HFFc6 (cell line): ENCODE measurements around the gene LINGO3. TPM values are rescaled to one million over a fixed set of nuclear protein-coding genes. Genes with fewer than 3 reads are reported as not detected.

ENCODE experiments used
- DNase-seq: peaks from one replicate; pipeline ENCODE4 v3.0.0-alpha.2; 2018
- H3K27ac Mint-ChIP-seq: 2 replicates; pipeline ENCODE4 v1.8.0; 2020; ENCODE audit warnings: mild to moderate bottlenecking, mixed read lengths
- H3K27me3 Mint-ChIP-seq: 2 replicates; pipeline ENCODE4 v1.8.0; 2021; ENCODE audit warnings: mild to moderate bottlenecking, moderate library complexity, mixed read lengths; ENCODE audit not compliant: insufficient read depth
- H3K36me3 Mint-ChIP-seq: 2 replicates; pipeline ENCODE4 v1.8.0; 2021; ENCODE audit warnings: low read depth, mixed read lengths
- H3K4me1 Mint-ChIP-seq: 2 replicates; pipeline ENCODE4 v1.8.0; 2020; ENCODE audit warnings: low read depth, mixed read lengths
- H3K4me3 Mint-ChIP-seq: 2 replicates; pipeline ENCODE4 v1.8.0; 2020; ENCODE audit warnings: mild to moderate bottlenecking, moderate library complexity, mixed read lengths
- H3K9me3 Mint-ChIP-seq: 2 replicates; pipeline ENCODE4 v1.8.0; 2020; ENCODE audit warnings: mild to moderate bottlenecking, mixed read lengths
- total RNA-seq, 6 experiments: library from RNA; stranded (reverse); fragmentation: NEBNext Ultra II Directional; extraction: Animal tissue kit (Norgen Biotek cat#: 25700); gene quantifications; 2 replicates in 1 of 6; 3 replicates in 5 of 6; pipeline ENCODE4 v1.2.3, GENCODE V29; 2021
- TF ChIP-seq, protein P1 (sequence below): fragments of 200-600 bp; sonication (generic); IDR thresholded peaks from 2 replicates; pipeline ENCODE4 v1.5.0; 2021; ENCODE audit warnings: antibody characterized with exemption, mild to moderate bottlenecking

The LINGO3 gene
- total RNA-seq, 6 experiments from 2014 or later = not detected

DNA sequence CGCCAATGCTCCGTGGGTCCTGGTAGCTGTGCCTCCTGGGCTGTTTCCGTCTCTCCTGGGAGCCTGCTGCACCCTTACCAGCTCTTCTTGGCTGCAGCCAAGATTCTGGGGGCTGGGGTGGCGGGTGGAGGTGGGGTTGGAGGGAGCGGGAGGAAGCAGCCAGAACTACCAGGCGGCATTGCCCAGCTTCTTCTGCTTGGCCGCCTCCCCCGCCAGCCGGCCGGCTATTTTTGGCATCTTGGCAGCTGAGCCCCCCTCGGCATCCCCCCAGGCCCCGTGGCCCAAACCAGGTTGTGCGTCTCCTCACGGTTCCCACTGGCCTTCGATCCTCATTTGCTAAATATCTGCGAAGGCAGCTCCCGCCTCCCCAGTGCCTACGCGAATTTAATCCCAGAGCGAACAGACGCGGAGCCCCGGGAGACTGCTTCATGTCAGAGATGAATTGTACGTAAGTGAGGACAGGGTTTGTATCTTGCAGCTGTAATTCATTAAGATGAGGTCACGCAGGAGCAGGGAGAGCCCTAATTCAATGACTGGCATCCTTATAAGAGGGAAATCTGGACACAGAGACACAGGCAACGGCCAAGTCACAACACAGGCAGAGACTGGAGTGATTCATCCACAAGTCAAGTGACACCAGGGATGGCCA, 13.1 kb downstream of the LINGO3 start:
- peaks cover 24% of the 10 kb centered on the region for H3K27me3 Mint-ChIP-seq
- H3K4me3 Mint-ChIP-seq = peak overlapping the region; percentile 66
- H3K9me3 Mint-ChIP-seq = no peaks in the 10 kb centered on the region

DNA sequence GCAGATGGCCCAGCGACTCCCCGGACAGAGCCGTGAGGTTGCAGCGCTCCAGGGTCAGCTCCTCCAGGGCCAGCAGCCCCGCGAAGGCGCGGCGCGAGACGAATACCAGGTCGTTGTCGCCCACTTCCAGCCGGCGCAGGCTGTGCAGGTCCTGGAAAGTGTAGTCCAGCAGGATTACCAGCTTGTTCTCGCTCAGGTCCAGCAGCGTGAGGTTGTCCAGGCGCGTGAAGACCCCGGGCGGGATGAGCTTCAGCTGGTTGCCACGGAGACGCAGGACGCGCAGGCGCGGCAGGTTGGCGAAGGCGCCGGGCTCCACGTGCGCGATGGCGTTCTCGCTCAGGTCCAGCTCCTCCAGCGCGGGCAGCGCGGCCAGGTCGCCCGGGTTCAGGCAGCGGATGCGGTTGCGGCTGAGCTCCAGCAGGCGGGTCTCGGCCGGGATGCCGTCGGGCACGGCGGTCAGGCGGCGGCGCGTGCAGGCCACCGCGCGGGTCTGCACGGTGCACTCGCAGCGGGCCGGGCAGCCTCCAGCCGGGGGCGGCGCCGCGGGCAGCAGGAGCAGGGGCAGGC, 16.7 kb downstream of the LINGO3 start:
- H3K4me3 Mint-ChIP-seq = no peak overlapping the region
- H3K27me3 Mint-ChIP-seq = peaks cover 37% of the 10 kb centered on the region
- TF ChIP-seq, protein P1, sequence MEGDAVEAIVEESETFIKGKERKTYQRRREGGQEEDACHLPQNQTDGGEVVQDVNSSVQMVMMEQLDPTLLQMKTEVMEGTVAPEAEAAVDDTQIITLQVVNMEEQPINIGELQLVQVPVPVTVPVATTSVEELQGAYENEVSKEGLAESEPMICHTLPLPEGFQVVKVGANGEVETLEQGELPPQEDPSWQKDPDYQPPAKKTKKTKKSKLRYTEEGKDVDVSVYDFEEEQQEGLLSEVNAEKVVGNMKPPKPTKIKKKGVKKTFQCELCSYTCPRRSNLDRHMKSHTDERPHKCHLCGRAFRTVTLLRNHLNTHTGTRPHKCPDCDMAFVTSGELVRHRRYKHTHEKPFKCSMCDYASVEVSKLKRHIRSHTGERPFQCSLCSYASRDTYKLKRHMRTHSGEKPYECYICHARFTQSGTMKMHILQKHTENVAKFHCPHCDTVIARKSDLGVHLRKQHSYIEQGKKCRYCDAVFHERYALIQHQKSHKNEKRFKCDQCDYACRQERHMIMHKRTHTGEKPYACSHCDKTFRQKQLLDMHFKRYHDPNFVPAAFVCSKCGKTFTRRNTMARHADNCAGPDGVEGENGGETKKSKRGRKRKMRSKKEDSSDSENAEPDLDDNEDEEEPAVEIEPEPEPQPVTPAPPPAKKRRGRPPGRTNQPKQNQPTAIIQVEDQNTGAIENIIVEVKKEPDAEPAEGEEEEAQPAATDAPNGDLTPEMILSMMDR = no peak
- no peak for DNase-seq
- peaks cover 15% of the 10 kb centered on the region for H3K4me1 Mint-ChIP-seq
- peaks cover 6% of the 10 kb centered on the region; the same call in 1 of the 2 replicates for H3K36me3 Mint-ChIP-seq
- no peaks in the 10 kb centered on the region for H3K9me3 Mint-ChIP-seq
- no peak overlapping the region for H3K27ac Mint-ChIP-seq

More for the DNA sequence above, 13.1 kb downstream of the LINGO3 start:
- H3K36me3 Mint-ChIP-seq = no peaks in the 10 kb centered on the region
- H3K4me1 Mint-ChIP-seq = peaks cover 15% of the 10 kb centered on the region
- peak; percentile 67 for DNase-seq
- H3K27ac Mint-ChIP-seq = peak overlapping the region; percentile 73
- TF ChIP-seq, protein P1 = no peak

DNA sequence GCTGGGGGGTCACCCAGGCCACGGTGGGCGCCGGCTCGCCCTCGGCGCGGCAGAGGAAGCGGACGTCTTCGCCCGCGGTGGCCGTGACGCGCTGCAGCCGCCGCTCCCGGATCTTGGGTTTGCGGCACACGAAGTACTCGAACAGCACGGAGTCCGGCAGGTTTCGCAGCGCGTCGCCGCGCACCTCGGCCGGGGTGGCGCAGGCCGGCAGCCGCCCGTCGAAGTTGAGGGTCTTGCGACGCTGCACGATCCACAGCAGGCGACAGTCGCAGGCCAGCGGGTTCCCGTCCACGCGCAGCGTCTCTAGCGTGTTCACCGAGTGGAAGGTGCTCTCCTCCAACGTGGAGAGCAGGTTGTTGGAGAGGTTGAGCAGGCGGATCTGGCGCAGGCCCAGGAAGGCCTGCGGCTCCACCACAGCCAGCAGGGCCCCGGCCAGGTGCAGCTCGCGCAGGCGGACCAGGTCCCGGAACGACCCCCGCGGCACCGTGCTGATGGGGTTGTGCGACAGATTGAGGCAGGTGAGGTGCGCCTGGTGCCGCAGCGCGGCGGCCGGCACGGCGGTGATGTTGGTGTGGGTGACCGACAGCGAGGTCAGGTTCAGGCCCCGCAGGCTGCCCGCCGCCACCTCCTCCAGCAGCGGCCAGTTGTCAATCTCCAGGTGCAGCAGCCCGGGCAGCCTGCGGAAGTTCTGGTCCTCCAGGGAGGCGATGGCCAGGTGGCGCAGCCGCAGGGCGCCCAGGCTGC, 17.3 kb downstream of the LINGO3 start:
- Mint-ChIP-seq H3K4me1 (peaks cover 15% of the 10 kb centered on the region), H3K36me3 (peaks cover 6% of the 10 kb centered on the region; the same call in 1 of the 2 replicates), H3K4me3 (no peak overlapping the region), H3K27me3 (peaks cover 35% of the 10 kb centered on the region), H3K9me3 (no peaks in the 10 kb centered on the region), H3K27ac (no peak overlapping the region)
- TF ChIP-seq, protein P1 = no peak
- no peak for DNase-seq

DNA sequence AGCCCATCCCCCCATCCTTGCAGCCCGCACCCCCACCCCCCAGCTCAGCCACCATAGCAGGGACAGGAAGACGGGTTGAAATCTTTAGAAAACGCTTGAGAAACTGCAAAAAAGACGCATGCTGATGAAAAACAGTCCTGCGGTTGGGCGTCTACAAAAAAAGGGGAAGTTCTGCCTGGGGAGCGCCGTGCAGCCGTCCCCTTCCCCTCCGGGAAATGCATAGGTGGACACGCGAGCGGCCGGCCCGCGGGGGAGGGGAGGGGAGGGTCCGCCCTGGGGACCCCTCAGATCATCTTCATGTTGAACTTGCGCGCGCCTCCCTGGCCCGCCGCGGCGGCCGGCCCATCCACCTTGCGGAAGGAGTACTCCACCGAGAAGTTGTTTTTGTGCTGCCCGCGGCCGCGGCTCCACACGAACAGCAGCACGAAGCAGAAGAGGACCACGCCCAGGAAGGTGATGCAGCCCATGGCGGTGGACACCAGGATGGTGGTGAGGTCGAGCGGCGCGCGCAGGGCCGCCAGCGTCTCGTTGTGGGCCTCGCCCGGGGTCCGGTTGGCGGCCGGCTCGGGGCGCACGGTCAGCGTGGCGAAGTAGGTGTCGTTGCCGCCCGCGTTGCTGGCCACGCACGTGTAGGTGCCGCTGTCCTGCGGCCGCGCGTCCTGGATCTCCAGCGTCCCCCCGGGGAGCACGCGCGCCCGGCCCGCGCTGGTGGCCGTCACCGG, 18.1 kb downstream of the LINGO3 start:
- peak overlapping the region; percentile 45; the same call in 1 of the 2 replicates for H3K4me3 Mint-ChIP-seq
- H3K27ac Mint-ChIP-seq = no peak overlapping the region
- H3K4me1 Mint-ChIP-seq = peaks cover 10% of the 10 kb centered on the region
- peaks cover 6% of the 10 kb centered on the region; the same call in 1 of the 2 replicates for H3K36me3 Mint-ChIP-seq
- TF ChIP-seq, protein P1 = no peak
- peaks cover 31% of the 10 kb centered on the region for H3K27me3 Mint-ChIP-seq
- DNase-seq = no peak
- no peaks in the 10 kb centered on the region for H3K9me3 Mint-ChIP-seq
